HEK293T (cell line): Measurements from ENCODE around the gene RRM1.
"Not testable (repeated sequence)": the region's sequence is repeated elsewhere in the genome, so short reads cannot be mapped to it uniquely, and the experiment has no call there.

Experiments
- CTCF ChIA-PET: fragments of 350-600 bp; formaldehyde crosslinking; extraction: SDS; loops from one replicate; lab custom pipeline; 2021; ENCODE audit warnings: antibody characterized with exemption, inconsistent platforms; lab: Yijun Ruan, JAX
- POLR2A ChIA-PET: fragments of 350-600 bp; formaldehyde crosslinking; extraction: SDS; loops from one replicate; lab custom pipeline; 2020; ENCODE audit warnings: antibody characterized with exemption, inconsistent platforms; lab: Yijun Ruan, JAX
- DNase-seq: peaks from one replicate; pipeline ENCODE4 v3.0.0; 2012; ENCODE audit warnings: mixed read lengths; ENCODE audit errors: extremely low spot score
- ARNT ChIP-seq: fragments of 450-650 bp; IDR thresholded peaks from 2 replicates; pipeline ENCODE4 v1.6.1; 2017; ENCODE audit warnings: mild to moderate bottlenecking
- BHLHE40 ChIP-seq: fragments of 450-650 bp; IDR thresholded peaks from 2 replicates; pipeline ENCODE4 v1.6.1; 2016; ENCODE audit warnings: mild to moderate bottlenecking, moderate library complexity, borderline replicate concordance
- CTBP1 ChIP-seq: fragments of 450-650 bp; IDR thresholded peaks from 2 replicates; pipeline ENCODE4 v1.6.1; 2016; ENCODE audit warnings: borderline replicate concordance
- ELF4 ChIP-seq: fragments of 450-650 bp; IDR thresholded peaks from 2 replicates; pipeline ENCODE4 v1.6.1; 2017; ENCODE audit warnings: antibody characterized with exemption
- FOXA1 ChIP-seq: fragments of 450-650 bp; IDR thresholded peaks from 2 replicates; pipeline ENCODE4 v1.6.1; 2016; ENCODE audit warnings: mild to moderate bottlenecking
- FOXK2 ChIP-seq: fragments of 450-650 bp; IDR thresholded peaks from 2 replicates; pipeline ENCODE4 v1.6.1; 2016; ENCODE audit warnings: mild to moderate bottlenecking
- FOXM1 ChIP-seq: fragments of 450-650 bp; IDR thresholded peaks from 2 replicates; pipeline ENCODE4 v1.6.1; 2017; ENCODE audit warnings: mild to moderate bottlenecking, borderline replicate concordance
- HDGF ChIP-seq: fragments of 450-650 bp; IDR thresholded peaks from 2 replicates; pipeline ENCODE4 v1.6.1; 2017; ENCODE audit warnings: antibody characterized with exemption, borderline replicate concordance
- L3MBTL2 ChIP-seq: fragments of 450-650 bp; conservative IDR thresholded peaks from 2 replicates; pipeline ENCODE4 v1.6.1; 2016; ENCODE audit warnings: mild to moderate bottlenecking
- LEF1 ChIP-seq: fragments of 450-650 bp; IDR thresholded peaks from 2 replicates; pipeline ENCODE4 v1.6.1; 2017; ENCODE audit warnings: mild to moderate bottlenecking, borderline replicate concordance
- NFRKB ChIP-seq: fragments of 450-650 bp; IDR thresholded peaks from 2 replicates; pipeline ENCODE4 v1.6.1; 2016; ENCODE audit warnings: mild to moderate bottlenecking, moderate library complexity
- SP1 ChIP-seq: fragments of 450-650 bp; IDR thresholded peaks from 2 replicates; pipeline ENCODE4 v1.6.1; 2017
- SUZ12 ChIP-seq: fragments of 450-650 bp; IDR thresholded peaks from 2 replicates; pipeline ENCODE4 v1.6.1; 2016; ENCODE audit warnings: mild to moderate bottlenecking
- TARDBP ChIP-seq: fragments of 450-650 bp; IDR thresholded peaks from 2 replicates; pipeline ENCODE4 v1.6.1; 2016
- ZNF384 ChIP-seq: fragments of 450-650 bp; IDR thresholded peaks from 2 replicates; pipeline ENCODE4 v1.6.1; 2016
- TF ChIP-seq, protein P1 (sequence below): fragments of 450-650 bp; IDR thresholded peaks from 2 replicates; pipeline ENCODE4 v1.6.1; 2016

Gene RRM1

DNA sequence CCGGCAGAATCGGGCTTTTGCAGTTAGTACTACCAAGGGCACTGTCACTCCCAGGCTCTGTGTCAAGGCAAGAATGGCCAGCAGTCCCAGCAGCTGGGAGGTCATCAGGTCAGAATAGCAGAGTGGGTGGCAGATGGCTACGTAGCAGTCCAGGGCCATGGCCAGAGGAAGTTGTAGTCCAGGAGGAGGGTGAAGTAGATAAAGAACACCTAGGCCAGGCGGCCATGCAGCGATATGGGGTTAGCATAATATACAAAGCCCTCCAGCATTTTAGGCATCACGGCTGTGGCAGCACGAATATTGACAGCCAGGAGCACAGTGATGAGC lies 52.1 kb downstream of the RRM1 start:
- ChIA-PET POLR2A (no interaction called here), CTCF (no interaction called here)
- DNase-seq = no peak
- no peak for TF ChIP-seq HDGF
- TF ChIP-seq LEF1 = no peak
- TF ChIP-seq FOXM1 = no peak
- no peak for TF ChIP-seq SUZ12
- TF ChIP-seq BHLHE40 = no peak
- no peak for TF ChIP-seq ZNF384
- no peak for TF ChIP-seq FOXA1
- TF ChIP-seq SP1 = no peak
- TF ChIP-seq CTBP1 = no peak
- TF ChIP-seq NFRKB = no peak
- no peak for TF ChIP-seq L3MBTL2
- TF ChIP-seq ELF4 = no peak
- no peak for TF ChIP-seq FOXK2
- TF ChIP-seq, protein P1, sequence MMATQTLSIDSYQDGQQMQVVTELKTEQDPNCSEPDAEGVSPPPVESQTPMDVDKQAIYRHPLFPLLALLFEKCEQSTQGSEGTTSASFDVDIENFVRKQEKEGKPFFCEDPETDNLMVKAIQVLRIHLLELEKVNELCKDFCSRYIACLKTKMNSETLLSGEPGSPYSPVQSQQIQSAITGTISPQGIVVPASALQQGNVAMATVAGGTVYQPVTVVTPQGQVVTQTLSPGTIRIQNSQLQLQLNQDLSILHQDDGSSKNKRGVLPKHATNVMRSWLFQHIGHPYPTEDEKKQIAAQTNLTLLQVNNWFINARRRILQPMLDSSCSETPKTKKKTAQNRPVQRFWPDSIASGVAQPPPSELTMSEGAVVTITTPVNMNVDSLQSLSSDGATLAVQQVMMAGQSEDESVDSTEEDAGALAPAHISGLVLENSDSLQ = no peak
- TF ChIP-seq ARNT = no peak
- no peak for TF ChIP-seq TARDBP

DNA sequence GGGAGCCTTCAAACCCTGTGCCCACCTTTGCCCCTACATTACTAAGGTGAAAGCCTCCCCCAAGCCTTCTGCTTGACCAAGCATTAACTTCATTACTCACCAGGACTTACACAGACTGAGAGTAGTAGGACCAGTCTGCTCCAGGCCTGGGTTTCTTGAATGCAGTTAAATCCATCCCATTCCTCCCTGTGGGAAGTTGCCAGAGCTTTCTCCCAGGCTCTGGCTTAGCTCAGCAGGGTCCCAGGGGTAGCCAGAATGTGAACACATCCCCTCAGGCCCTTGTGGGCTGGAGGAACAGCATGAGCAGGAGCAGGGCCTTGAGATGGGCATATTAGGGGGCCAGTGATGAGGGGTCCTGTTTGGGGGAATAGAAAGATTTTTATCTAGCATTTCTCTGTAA lies 59.9 kb downstream of the RRM1 start:
- TF ChIP-seq SP1 = no peak
- no peak for TF ChIP-seq BHLHE40
- ChIA-PET POLR2A (no interaction called here), CTCF (no interaction called here)
- DNase-seq = no peak

DNA sequence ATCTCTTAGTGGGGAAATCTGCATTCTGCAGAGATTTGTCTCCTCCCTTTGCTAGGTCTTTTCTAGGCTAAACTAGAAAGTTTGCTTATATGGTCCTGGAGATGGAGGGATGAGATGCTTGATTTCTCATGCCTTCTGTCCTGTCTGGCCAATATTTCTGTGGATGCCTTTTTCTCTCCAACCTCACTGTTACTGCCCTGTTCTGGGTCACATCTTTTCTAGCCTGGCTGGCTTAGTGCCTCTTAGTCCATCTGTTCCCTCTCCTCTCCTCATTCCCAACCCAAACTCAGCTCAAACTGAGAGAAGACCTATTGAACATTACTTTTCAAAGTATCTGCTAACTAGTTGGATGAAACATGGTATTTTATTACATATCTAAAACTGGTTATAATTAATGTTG lies 62.0 kb downstream of the RRM1 start:
- ChIA-PET POLR2A (no interaction called here), CTCF (no interaction called here)
- TF ChIP-seq FOXK2 (no peak), FOXM1 (no peak), TARDBP (no peak), FOXA1 (no peak), SUZ12 (no peak), BHLHE40 (no peak), ELF4 (no peak), CTBP1 (no peak), ARNT (no peak), ZNF384 (no peak), SP1 (no peak), L3MBTL2 (no peak), LEF1 (no peak)
- TF ChIP-seq, protein P1 = no peak
- no peak for DNase-seq

DNA sequence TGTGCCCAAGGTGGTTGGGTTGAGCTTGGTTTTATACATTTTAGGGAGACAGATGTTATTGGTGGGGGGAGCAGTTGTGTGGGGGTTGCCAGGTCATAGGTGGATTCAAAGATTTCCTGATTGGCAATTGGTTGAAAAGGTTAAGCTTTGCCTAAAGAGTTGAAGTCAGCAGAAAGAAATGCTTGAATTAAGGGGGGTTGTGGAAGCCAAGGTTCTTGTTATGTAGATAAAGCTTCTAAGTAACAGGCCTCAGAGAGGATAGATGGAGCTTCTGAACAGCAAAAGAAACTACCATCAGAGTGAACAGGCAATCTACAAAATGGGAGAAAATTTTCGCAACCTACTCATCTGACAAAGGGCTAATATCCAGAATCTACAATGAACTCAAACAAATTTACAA lies 64.2 kb downstream of the RRM1 start:
- CTCF ChIA-PET, POLR2A ChIA-PET, DNase-seq: not testable (repeated sequence)

DNA sequence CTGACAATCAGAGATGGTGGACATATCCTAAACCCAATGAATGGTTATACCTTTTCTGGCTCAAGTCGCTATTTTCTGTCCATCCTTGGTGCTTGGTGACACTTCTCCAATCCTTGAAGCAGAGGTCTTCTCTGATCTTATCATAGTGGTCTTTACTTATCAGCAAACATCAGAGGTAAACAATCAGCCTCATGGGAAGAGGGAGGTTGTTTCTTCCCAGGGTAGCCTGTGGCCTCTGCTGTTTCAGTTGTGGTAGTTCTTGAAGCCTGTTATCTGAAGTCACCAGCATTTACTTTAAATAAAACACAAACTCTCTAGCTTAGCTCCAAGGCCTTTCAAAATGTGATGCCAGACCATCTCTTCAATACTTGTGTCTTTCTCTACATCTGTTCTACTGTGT lies 66.7 kb downstream of the RRM1 start:
- no peak for TF ChIP-seq FOXK2
- TF ChIP-seq FOXM1 = no peak
- no peak for TF ChIP-seq L3MBTL2
- no peak for TF ChIP-seq NFRKB
- no peak for TF ChIP-seq ELF4
- TF ChIP-seq FOXA1 = no peak
- ChIA-PET POLR2A (no interaction called here), CTCF (no interaction called here)
- no peak for DNase-seq

DNA sequence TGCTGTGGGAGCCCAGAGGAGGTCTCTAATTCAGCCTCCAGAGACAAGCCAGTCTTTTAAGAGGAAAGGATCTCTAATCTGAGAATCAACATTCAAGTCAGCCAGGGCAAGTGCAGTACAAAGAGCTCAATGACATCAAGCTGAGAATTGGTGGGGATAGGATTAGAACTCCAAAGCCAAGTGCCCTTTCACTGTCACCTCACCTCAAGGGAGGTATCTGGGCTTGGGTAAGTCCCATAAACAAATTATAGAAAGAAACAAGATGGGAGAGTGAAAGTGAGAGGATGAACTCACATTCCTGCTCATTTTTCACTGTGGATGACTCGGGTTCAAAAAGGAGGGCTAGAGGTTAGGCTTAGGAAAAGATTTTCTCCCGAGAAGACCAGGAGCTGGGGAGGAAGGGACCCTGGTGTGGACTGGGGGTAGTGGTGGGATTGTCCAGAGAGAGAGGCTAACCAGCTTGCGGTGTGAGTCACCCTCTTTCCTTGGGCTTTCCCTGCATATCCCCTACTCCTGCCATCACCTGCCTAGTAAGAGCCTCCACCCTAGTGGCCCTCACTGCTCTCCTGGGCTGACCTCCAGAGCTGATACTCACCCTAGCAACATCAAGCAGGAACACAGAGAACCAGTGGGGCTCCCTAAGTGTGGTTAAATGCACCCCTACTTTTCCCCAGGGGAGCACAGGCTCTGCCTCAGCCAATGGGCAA lies 70.4 kb downstream of the RRM1 start:
- POLR2A ChIA-PET = no interaction called here
- DNase-seq = no peak
- no peak for TF ChIP-seq LEF1
- no peak for TF ChIP-seq ELF4
- no peak for TF ChIP-seq FOXM1
- TF ChIP-seq SUZ12 = no peak
- no peak for TF ChIP-seq NFRKB
- no peak for TF ChIP-seq SP1
- no peak for TF ChIP-seq HDGF
- TF ChIP-seq BHLHE40 = no peak
- no peak for TF ChIP-seq FOXA1
- TF ChIP-seq FOXK2 = no peak
- TF ChIP-seq ZNF384 = no peak
- CTCF ChIA-PET = no interaction called here

DNA sequence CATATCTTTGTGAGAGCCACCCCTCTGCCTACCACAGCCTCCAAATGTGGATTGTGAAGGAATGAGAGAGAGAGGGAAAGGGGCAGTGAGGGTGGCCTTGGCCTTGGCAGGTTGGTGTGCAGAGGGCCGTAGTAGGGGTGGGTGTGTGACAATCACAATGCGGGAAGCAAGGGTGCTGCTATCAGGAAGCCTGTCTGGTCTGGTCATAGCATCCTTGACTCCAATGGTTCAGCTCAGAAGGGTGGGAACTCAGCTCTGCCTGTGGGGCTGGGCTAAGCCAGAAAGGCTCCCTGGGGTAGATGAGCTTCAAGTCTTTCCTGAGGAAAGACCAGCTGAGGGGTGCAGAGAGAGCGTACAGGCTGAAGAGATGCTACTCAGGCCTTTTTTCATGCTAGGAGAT lies 72.7 kb downstream of the RRM1 start:
- TF ChIP-seq BHLHE40 (no peak), ARNT (no peak), SUZ12 (no peak), HDGF (no peak), ZNF384 (no peak), NFRKB (no peak), L3MBTL2 (no peak), ELF4 (no peak), FOXM1 (no peak), FOXA1 (no peak), TARDBP (no peak), LEF1 (no peak)
- TF ChIP-seq, protein P1 = no peak
- DNase-seq = no peak
- ChIA-PET CTCF (no interaction called here), POLR2A (no interaction called here)
